ENCODE data around the gene AGBL4. TPM values are rescaled to one million over a fixed set of nuclear protein-coding genes. Genes with fewer than 3 reads are reported as not detected.

AGBL4 gene
- total RNA-seq, 2 experiments from 2014 or later, result not detected

DNA sequence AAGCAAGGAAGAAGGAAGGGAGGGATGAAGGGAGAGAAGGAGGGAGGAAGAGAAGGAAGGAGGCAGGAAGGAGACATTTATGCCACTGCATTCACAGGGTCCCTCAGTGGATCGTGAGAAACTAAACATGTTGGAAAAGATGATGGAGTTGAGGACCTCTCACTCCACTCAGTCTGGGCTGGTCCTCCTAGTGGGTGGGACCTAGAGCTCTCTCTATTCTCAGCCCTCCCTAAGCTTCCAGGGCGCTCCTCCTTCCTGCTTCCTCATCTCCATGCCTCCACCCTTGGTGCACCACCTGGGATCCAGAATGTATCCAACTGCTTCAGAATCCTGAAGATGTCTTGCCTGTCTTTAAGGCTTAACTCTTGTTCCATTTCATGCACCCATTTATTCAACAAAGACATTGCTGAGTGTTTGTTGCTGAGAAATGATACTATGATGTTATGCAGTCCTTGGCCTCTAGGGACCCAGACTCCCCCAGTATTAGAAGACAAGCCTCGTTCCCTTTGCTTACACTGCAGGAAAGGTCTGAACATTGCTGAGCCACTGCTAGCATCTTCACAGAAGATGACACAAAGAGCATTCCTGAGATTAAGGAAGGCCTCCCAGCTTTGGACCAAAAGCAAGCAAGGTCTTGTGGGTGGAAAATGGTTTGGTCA is 1335.5 kb downstream of the AGBL4 start:
- Mint-ChIP-seq H3K27me3 (peaks cover 2% of the 10 kb centered on the region), H3K27ac (no peak overlapping the region), H3K4me1 (no peaks in the 10 kb centered on the region), H3K9me3 (ENCODE audit: low read depth) (no peaks in the 10 kb centered on the region), H3K36me3 (ENCODE audit: low read depth) (no peaks in the 10 kb centered on the region), H3K4me3 (no peak overlapping the region)
- ATAC-seq (peak; percentile 63), DNase-seq (no peak)
- intact Hi-C loops (cut with DNase I, micrococcal nuclease), result no loop called here
- ChIA-PET POLR2A (no interaction called here), CTCF (interaction anchor here (0.6 to 2.1 kb wide), 3 partner anchors 10 to 166 kb away, joined by 3 to 7 read pairs (median 4); no protein-coding TSS in a partner anchor)

DNA sequence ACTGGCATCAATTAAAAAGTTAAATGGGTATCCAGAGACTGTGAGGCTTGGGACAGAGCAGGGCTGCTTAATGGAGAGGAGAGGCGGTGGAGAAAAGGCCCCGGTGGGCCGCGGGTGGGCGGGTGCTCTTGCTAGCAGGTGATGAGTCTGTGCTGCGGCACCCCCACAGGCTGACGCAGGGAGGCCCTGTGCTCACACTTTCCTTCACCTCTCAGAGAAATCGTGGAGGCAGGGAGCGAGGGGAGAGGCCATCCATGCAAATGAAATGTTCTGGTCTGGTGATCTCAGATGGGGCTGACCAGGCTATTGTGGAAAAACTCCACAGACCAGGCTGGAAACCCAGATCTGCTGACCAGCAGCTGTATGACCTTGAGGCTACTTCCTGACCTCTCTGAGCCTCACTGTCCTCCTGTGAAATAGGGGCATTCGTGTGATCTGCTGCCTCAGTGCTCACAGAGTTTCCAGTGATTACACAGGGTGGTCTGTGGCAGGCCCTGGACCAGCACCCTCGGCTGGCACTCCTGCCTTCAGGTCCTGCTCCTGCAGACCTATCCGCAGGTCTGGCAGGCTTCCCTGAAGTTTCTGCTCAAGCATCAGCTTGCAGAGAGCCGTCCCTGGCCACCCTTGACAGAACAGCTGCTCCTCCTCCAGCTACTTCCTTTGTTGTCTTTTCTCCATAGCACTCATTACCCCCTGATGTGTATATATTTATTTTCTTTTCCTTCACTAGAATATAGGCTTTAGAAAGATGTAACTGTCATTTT is 1336.3 kb downstream of the AGBL4 start:
- Mint-ChIP-seq H3K27me3 (peaks cover 2% of the 10 kb centered on the region), H3K36me3 (ENCODE audit: low read depth) (no peaks in the 10 kb centered on the region), H3K9me3 (ENCODE audit: low read depth) (no peaks in the 10 kb centered on the region), H3K4me1 (no peaks in the 10 kb centered on the region), H3K4me3 (no peak overlapping the region), H3K27ac (no peak overlapping the region)
- POLR2A ChIA-PET, result no interaction called here
- intact Hi-C loops (cut with DNase I, micrococcal nuclease), result no loop called here
- DNase-seq (no peak), ATAC-seq (no peak)
- CTCF ChIA-PET, result interaction anchor here (1.3 to 2.1 kb wide), 2 partner anchors 10 to 11 kb away, joined by 4 to 7 read pairs; no protein-coding TSS in a partner anchor

DNA sequence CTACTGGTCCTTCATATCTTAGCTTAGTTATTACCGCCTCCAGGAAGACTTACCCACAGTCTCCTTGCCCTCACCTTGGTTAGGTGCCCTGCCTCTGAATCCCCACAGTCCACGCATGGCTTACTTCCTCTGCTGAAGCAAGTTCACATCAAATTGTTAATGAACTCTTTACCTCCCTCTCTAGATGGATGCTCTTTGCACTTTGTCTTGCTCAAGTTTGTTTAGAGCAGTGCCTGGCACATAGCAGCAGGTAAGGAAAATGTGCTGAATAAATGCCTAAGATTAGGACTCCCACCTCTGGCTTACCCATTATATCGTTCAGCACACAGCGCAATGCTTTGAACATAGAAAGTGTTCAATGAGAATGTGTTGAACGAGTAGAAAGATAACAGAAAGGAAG is 1337.6 kb downstream of the AGBL4 start:
- intact Hi-C loops (cut with DNase I, micrococcal nuclease), result no loop called here
- H3K27ac Mint-ChIP-seq, result no peak overlapping the region
- POLR2A ChIA-PET, result no interaction called here
- CTCF ChIA-PET, result interaction anchor here (2.1 kb wide), 1 partner anchor 8 kb away, joined by 7 read pairs; no protein-coding TSS in a partner anchor
- H3K4me1 Mint-ChIP-seq, result no peaks in the 10 kb centered on the region
- H3K9me3 Mint-ChIP-seq (ENCODE audit: low read depth), result no peaks in the 10 kb centered on the region
- no peaks in the 10 kb centered on the region for H3K27me3 Mint-ChIP-seq
- no peak overlapping the region for H3K4me3 Mint-ChIP-seq
- ATAC-seq (no peak), DNase-seq (no peak)
- no peaks in the 10 kb centered on the region for H3K36me3 Mint-ChIP-seq (ENCODE audit: low read depth)

DNA sequence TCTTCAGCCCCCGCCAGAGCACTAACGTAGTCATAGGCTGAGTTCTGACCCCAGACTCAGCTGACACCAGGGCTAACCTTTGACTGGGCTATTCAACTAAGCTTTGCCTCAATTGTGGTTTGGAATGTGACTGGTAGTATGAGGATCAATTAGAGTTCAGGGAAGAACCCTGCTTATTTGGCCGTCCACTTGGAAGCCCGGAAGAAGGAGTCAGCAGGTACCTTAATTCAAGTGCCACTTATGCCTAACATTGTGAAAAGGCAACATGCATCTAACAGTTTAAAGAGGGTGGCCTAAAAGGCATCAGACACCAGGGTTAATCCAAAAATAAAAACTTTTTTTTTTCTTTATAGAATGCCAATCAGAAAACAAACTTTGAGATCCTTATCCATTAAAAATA is 1339.4 kb downstream of the AGBL4 start:
- ATAC-seq (no peak), DNase-seq (no peak)
- POLR2A ChIA-PET, result no interaction called here
- H3K4me1 Mint-ChIP-seq, result no peaks in the 10 kb centered on the region
- H3K9me3 Mint-ChIP-seq (ENCODE audit: low read depth), result no peaks in the 10 kb centered on the region
- no peak overlapping the region for H3K4me3 Mint-ChIP-seq
- no peak overlapping the region for H3K27ac Mint-ChIP-seq
- H3K27me3 Mint-ChIP-seq, result no peaks in the 10 kb centered on the region
- intact Hi-C loops (cut with DNase I, micrococcal nuclease), result no loop called here
- H3K36me3 Mint-ChIP-seq (ENCODE audit: low read depth), result no peaks in the 10 kb centered on the region
- CTCF ChIA-PET, result no interaction called here

DNA sequence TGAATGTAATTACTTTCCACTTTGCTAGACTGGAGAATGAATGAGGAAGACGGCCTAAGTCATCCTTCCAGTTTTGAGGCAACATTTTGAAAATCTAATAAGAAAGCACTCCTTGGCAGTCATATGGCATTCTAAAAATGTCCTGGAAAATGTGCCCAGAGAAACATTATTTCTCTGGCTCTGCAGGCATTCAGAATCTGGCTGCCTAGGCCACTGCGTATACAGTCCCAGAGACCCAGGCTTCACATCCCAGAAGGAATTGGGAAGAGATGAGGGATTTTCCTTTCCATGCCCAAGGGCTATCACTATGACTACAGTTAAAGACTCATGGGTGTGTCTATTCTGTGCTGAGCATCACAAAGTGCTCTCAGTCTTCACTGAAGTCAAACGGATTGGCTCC is 1339.9 kb downstream of the AGBL4 start:
- Mint-ChIP-seq H3K27ac (no peak overlapping the region), H3K9me3 (ENCODE audit: low read depth) (no peaks in the 10 kb centered on the region), H3K27me3 (no peaks in the 10 kb centered on the region), H3K36me3 (ENCODE audit: low read depth) (no peaks in the 10 kb centered on the region), H3K4me3 (no peak overlapping the region), H3K4me1 (no peaks in the 10 kb centered on the region)
- ATAC-seq (no peak), DNase-seq (no peak)
- intact Hi-C loops (cut with DNase I, micrococcal nuclease), result no loop called here
- CTCF ChIA-PET, result no interaction called here
- POLR2A ChIA-PET, result no interaction called here

DNA sequence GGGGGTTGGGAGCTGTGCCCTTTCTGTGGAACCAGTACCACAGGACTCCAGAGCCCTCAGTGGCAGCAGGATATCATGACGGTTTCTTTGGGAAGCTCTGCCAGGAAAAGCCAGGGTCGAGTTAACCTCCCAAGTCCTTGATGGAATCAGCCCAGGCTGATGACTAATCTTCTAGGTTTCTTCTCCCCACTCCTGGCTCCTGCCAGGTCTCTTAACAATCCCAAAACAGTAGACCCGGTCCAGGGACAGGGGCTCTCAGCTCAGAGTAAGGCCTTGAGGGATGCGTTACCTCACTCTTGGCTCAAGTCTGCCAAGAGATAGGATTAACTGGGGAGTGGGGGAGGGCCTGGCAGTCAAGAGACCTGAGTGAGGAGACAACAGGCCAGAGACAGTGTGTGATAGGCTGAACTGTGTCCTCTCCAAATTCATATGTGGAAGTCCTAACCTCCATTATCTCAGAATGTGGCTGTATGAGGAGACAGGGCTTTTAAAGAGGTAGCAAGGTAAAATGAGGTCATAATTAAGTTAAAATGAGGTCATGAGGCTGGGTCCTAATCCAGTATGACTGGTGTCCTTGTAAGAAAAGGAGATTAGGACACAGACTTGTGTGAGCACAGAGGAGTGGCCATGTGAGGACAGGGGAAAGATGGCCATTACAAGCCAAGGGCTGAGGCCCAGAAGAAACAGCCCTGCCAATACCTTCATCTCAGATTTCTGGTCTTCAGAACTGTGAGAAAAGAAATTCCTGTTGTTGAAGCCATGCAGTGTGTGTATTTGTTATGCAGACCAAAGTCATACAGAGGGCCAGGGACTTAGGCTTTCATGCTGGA is 1342.1 kb downstream of the AGBL4 start:
- intact Hi-C loops (cut with DNase I, micrococcal nuclease), result no loop called here
- H3K9me3 Mint-ChIP-seq (ENCODE audit: low read depth), result no peaks in the 10 kb centered on the region
- no peak overlapping the region for H3K27ac Mint-ChIP-seq
- no peak overlapping the region for H3K4me3 Mint-ChIP-seq
- H3K36me3 Mint-ChIP-seq (ENCODE audit: low read depth), result no peaks in the 10 kb centered on the region
- no peak for DNase-seq
- H3K4me1 Mint-ChIP-seq, result no peaks in the 10 kb centered on the region
- ATAC-seq, result no peak
- POLR2A ChIA-PET, result no interaction called here
- CTCF ChIA-PET, result no interaction called here
- H3K27me3 Mint-ChIP-seq, result peaks cover 4% of the 10 kb centered on the region

DNA sequence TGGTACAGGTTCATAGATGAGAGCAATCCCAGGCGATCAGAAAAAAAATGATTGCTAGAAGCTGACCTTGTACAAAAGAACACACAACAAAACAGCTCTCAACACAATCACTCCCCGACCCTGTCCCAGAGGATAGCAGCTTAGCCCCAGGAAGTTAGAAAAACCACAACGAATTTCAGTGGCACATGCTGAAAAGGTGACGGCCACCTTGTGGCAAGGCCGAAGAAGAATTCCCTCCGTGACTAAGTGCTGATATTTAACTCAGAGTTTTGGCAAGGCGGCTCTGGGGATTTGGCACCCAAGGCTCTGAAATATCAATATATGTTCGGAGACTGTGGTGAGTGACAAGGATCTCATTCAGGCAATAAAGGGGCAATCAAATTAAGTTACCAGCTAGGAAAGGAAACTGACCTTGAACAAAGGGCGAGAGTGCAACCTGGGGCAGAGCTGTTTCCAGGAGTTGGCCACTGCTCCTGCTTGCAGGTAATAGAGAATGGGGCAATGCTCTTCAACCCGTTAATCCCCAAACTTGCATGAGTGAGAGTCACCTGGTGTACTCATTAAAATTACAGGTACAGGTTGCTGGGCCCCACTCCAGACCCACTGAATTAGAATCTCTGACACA is 1343.2 kb downstream of the AGBL4 start:
- H3K27me3 Mint-ChIP-seq, result peaks cover 4% of the 10 kb centered on the region
- H3K36me3 Mint-ChIP-seq (ENCODE audit: low read depth), result no peaks in the 10 kb centered on the region
- intact Hi-C loops (cut with DNase I, micrococcal nuclease), result no loop called here
- no peaks in the 10 kb centered on the region for H3K4me1 Mint-ChIP-seq
- CTCF ChIA-PET, result interaction anchor here (1.0 kb wide), 1 partner anchor 16 kb away, joined by 5 read pairs; no protein-coding TSS in a partner anchor
- POLR2A ChIA-PET, result no interaction called here
- ATAC-seq, result no peak
- H3K4me3 Mint-ChIP-seq, result no peak overlapping the region
- DNase-seq, result no peak
- no peak overlapping the region for H3K27ac Mint-ChIP-seq
- H3K9me3 Mint-ChIP-seq (ENCODE audit: low read depth), result no peaks in the 10 kb centered on the region

DNA sequence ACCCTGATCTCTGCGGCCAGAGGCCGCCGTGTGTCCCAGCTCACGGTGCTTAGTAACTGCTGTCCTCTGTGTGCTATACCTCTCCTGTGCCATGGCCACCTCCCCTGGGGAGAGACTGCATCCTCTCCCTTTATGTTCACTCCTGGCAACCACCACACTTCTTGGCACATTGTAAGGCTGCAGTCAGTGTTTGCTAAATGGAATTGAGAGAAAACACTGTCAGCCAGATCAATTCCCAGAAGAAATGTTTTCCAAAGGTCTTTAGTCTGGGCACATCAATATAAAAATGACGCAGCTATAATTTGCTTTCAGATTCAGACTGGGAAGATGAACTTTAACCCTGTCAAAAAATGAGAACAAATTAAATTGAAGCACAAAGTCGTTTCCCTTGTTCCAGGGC is 1343.9 kb downstream of the AGBL4 start:
- POLR2A ChIA-PET, result no interaction called here
- no peak overlapping the region for H3K4me3 Mint-ChIP-seq
- no peaks in the 10 kb centered on the region for H3K36me3 Mint-ChIP-seq (ENCODE audit: low read depth)
- intact Hi-C loops (cut with DNase I, micrococcal nuclease), result loop anchor here (5.0 to 10.0 kb wide), 3 partner anchors 195 to 1667 kb away; no protein-coding TSS in a partner anchor
- peaks cover 10% of the 10 kb centered on the region for H3K27me3 Mint-ChIP-seq
- ATAC-seq, result no peak
- no peaks in the 10 kb centered on the region for H3K9me3 Mint-ChIP-seq (ENCODE audit: low read depth)
- no peaks in the 10 kb centered on the region for H3K4me1 Mint-ChIP-seq
- DNase-seq, result no peak
- CTCF ChIA-PET, result interaction anchor here (0.6 to 1.0 kb wide), 2 partner anchors 17 to 68 kb away, joined by 3 to 5 read pairs; no protein-coding TSS in a partner anchor
- no peak overlapping the region for H3K27ac Mint-ChIP-seq

DNA sequence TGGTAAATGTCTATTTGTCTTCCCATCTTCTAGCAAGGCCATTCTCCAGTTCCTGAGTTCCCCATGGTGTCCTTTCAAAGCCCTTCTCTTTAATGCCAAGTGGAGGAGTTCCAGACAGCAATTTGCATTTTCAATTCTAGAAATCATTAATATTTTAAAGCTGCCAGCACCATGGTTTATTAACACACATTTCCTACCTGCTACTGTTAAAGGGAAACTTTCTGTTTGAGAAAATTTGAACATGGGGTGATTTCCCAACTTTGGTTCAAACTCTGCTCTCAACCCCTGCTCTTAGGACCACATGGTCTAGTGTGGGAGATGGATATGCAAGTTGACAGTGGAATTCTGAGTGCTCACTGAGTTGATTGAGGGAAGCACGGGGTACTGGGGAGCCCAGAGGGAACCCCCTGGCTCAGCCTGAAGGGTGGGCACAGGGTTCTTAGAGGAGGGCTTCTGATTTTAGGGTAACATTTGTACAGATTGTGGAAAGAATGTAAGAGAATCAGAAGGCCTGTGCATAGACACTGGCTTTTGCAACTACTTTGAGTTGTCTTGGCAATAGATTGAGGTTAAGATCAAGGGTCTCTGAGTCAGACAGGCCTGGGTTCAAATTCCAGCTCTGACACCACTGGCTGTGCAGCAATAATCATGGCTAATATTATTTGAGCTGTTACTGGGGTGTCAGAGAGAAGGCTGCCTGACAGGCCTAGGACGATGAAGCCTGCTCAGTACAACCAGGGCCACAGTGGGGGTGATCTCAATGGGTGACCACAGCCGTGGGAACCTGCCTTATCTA is 1344.8 kb downstream of the AGBL4 start:
- POLR2A ChIA-PET, result no interaction called here

DNA sequence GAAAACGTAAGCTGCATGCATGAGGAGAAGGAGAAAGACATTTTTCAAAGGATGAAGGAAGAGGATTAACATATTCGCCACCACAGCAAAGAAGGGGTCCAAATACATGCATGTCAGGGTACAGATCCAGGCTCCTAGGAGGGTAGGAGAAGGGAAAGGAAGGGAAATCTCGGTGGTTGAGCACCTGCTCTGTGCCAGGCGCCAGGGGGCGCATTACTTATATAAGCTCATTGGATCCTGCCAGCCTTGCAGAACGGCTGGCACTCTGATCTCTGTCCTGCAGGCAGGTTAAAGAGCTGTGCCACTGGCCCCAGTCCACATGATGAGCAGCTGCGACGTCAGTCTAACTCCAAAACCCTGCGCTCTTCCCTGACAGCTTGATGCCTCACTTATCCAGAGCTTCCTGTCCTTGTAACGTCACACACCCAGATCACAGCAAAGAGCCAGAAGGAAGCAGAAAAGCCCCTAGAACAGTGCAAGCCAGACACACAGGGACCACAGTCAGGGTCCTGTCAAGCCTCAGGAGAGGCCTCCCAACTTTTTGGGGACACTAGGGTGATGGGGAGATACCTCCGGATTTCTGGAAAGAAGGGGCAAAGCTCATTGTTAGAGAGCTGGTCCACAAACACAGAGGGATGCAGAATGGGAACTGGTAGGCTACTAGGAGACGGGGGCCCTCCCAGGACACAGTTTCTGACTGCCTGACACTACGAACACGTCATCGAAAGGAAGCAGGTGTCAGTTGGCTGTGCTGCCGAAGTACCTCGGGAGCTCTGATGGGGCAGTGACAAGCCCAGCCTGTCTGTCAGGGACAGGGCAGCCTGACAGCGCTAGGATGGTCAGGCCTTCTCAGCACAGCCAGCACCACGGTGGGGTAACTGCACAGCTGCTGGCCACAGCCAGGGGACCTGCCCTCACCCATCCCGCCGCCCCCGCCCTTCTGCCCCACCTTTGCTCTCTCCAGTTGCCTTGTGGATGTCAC is 1346.2 kb downstream of the AGBL4 start:
- no peak overlapping the region for H3K4me3 Mint-ChIP-seq
- DNase-seq, result peak; percentile 71
- intact Hi-C loops (cut with DNase I, micrococcal nuclease), result loop anchor here (1.0 to 10.0 kb wide), 5 partner anchors 140 to 1671 kb away; no protein-coding TSS in a partner anchor
- H3K27ac Mint-ChIP-seq, result no peak overlapping the region
- peak; percentile 77 for ATAC-seq
- CTCF ChIA-PET, result interaction anchor here (0.6 to 2.4 kb wide), 31 partner anchors 9 to 1671 kb away, joined by 3 to 23 read pairs (median 3); no protein-coding TSS in a partner anchor
- no peaks in the 10 kb centered on the region for H3K4me1 Mint-ChIP-seq
- H3K9me3 Mint-ChIP-seq (ENCODE audit: low read depth), result no peaks in the 10 kb centered on the region
- POLR2A ChIA-PET, result no interaction called here
- H3K36me3 Mint-ChIP-seq (ENCODE audit: low read depth), result no peaks in the 10 kb centered on the region
- peaks cover 20% of the 10 kb centered on the region for H3K27me3 Mint-ChIP-seq

More for the DNA sequence above, 1344.8 kb downstream of the AGBL4 start:
- CTCF ChIA-PET, result interaction anchor here (0.5 to 2.4 kb wide), 7 partner anchors 11 to 1653 kb away, joined by 3 to 23 read pairs (median 5); no protein-coding TSS in a partner anchor
- Mint-ChIP-seq H3K9me3 (ENCODE audit: low read depth) (no peaks in the 10 kb centered on the region), H3K36me3 (ENCODE audit: low read depth) (no peaks in the 10 kb centered on the region), H3K4me1 (no peaks in the 10 kb centered on the region), H3K27ac (no peak overlapping the region), H3K4me3 (no peak overlapping the region), H3K27me3 (peaks cover 18% of the 10 kb centered on the region)
- DNase-seq, result no peak
- intact Hi-C loops (cut with DNase I, micrococcal nuclease), result loop anchor here (5.0 to 10.0 kb wide), 3 partner anchors 196 to 1668 kb away; no protein-coding TSS in a partner anchor
- no peak for ATAC-seq

Data from activated CD4-positive, alpha-beta T cell treated with anti-CD3 and anti-CD28 coated beads for 36 hours (primary cell).